HG03139 (cell line): ENCODE data around the gene TXN2.
"Not testable (repeated sequence)": the region's sequence is repeated elsewhere in the genome, so short reads cannot be mapped to it uniquely, and the experiment has no call there.

ENCODE experiments used
- ATAC-seq: cut with Tn5 transposase; IDR thresholded peaks from one replicate; pipeline ENCODE4 v1.9.1; 2021; ENCODE audit not compliant: unreplicated experiment

The TXN2 gene

GRCh38 chr22:36456464-36456845 is 25.0 kb downstream of the TXN2 start:
- no peak for ATAC-seq

- ATAC-seq, result no peak
These were observed 25.6 kb downstream of the TXN2 start for GRCh38 chr22:36455571-36456463.

GRCh38 chr22:36454916-36455570 is 26.4 kb downstream of the TXN2 start:
- ATAC-seq, result peak; percentile 56

- ATAC-seq, result no peak
These were observed 27.5 kb downstream of the TXN2 start for GRCh38 chr22:36453855-36454378.

- not testable (repeated sequence) for ATAC-seq
These were observed 28.3 kb downstream of the TXN2 start for GRCh38 chr22:36452978-36453607.

GRCh38 chr22:36452250-36452977 is 29.0 kb downstream of the TXN2 start:
- ATAC-seq, result no peak

- not testable (repeated sequence) for ATAC-seq
These were observed 30.5 kb downstream of the TXN2 start for GRCh38 chr22:36450923-36451322.

GRCh38 chr22:36449596-36450175 is 31.8 kb downstream of the TXN2 start:
- no peak for ATAC-seq

GRCh38 chr22:36447632-36448031 is 33.8 kb downstream of the TXN2 start:
- no peak for ATAC-seq

GRCh38 chr22:36445158-36445668 is 36.2 kb downstream of the TXN2 start:
- ATAC-seq, result no peak

GRCh38 chr22:36443198-36443770 is 38.2 kb downstream of the TXN2 start:
- ATAC-seq, result no peak

GRCh38 chr22:36442506-36443197 is 38.8 kb downstream of the TXN2 start:
- no peak for ATAC-seq

GRCh38 chr22:36440429-36441002 is 40.9 kb downstream of the TXN2 start:
- ATAC-seq, result no peak

GRCh38 chr22:36439481-36440271 is 41.8 kb downstream of the TXN2 start:
- no peak for ATAC-seq

- ATAC-seq, result no peak
These were observed 45.7 kb downstream of the TXN2 start for GRCh38 chr22:36435516-36436415.

GRCh38 chr22:36433318-36434231 is 47.9 kb downstream of the TXN2 start:
- no peak for ATAC-seq
